GM18868 (cell line): ENCODE results near the gene SIX3.

Experiments used
- ATAC-seq: cut with Tn5 transposase; IDR thresholded peaks from one replicate; pipeline ENCODE4 v1.9.1; 2021; ENCODE audit warnings: mild to moderate bottlenecking, moderate library complexity; ENCODE audit not compliant: unreplicated experiment

Gene SIX3

GRCh38 chr2:44942304-44943030 is 965 bp downstream of the SIX3 start:
- ATAC-seq = no peak

GRCh38 chr2:44943031-44943692 is 1.7 kb downstream of the SIX3 start:
- no peak for ATAC-seq

GRCh38 chr2:44943693-44944101 is 2.2 kb downstream of the SIX3 start:
- no peak for ATAC-seq

GRCh38 chr2:44944102-44944951 is 2.8 kb downstream of the SIX3 start:
- no peak for ATAC-seq

- ATAC-seq = no peak
These were observed 3.6 kb downstream of the SIX3 start for GRCh38 chr2:44944952-44945612.

GRCh38 chr2:44945676-44946371 is 4.3 kb downstream of the SIX3 start:
- no peak for ATAC-seq

- no peak for ATAC-seq
These were observed 5.0 kb downstream of the SIX3 start for GRCh38 chr2:44946372-44947027.

- no peak for ATAC-seq
These were observed 5.5 kb downstream of the SIX3 start for GRCh38 chr2:44947028-44947375.

- no peak for ATAC-seq
These were observed 7.2 kb downstream of the SIX3 start for GRCh38 chr2:44948565-44949328.

- no peak for ATAC-seq
These were observed 8.0 kb downstream of the SIX3 start for GRCh38 chr2:44949329-44950151.

- no peak for ATAC-seq
These were observed 9.1 kb downstream of the SIX3 start for GRCh38 chr2:44950646-44951045.

- ATAC-seq = no peak
These were observed 9.6 kb downstream of the SIX3 start for GRCh38 chr2:44951124-44951523.

GRCh38 chr2:44951714-44952113 is 10.2 kb downstream of the SIX3 start:
- ATAC-seq = no peak

- peak; percentile 64 for ATAC-seq
These were observed 10.8 kb downstream of the SIX3 start for GRCh38 chr2:44952143-44952805.

- no peak for ATAC-seq
These were observed 11.4 kb downstream of the SIX3 start for GRCh38 chr2:44952806-44953498.

GRCh38 chr2:44953499-44953883 is 12.0 kb downstream of the SIX3 start:
- ATAC-seq = no peak

- ATAC-seq = no peak
These were observed 13.0 kb downstream of the SIX3 start for GRCh38 chr2:44954447-44954888.
